Measurements from ENCODE around the gene TMEM117. TPM values are rescaled to one million over a fixed set of nuclear protein-coding genes. Genes with fewer than 3 reads are reported as not detected.
A peak's percentile ranks its signal among the peaks of the same experiment; 100 is the strongest.

TMEM117 gene
- total RNA-seq, 6 experiments from 2014 or later: 5.5 to 8.8 (median 7.0) TPM

DNA sequence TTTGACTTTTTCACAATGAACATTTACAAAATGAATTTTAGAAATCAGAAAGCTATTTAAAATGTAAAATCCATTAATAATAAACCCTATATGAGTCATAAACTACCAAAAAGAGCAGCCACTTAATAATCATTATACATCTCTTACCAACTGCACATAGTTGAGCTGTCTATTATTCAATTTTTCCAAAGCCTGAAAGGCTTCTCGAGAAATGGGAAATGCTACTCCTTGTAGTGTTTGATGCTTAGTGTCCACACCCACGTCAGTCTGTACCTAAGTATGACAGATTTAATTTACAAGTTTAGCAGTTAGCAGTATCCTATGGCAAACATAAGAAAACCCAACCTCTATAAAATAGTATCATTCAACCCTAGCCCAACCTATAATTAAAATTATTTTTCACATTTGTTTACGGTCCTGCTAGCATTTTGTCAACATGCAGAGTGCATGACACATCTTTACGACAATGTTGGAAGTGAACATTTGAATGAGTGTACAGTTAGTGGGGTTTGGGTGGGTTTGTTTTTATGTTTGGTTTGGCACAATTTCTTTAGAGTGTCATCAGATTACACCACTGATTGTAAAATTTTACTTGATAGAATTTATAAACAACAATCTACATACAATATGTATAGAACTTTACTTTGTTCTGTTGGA, 38.2 kb upstream of the TMEM117 start:
- Mint-ChIP-seq H3K36me3 (ENCODE audit: low read depth) (peaks cover 22% of the 10 kb centered on the region), H3K27me3 (ENCODE audit: insufficient read depth) (no peaks in the 10 kb centered on the region), H3K9me3 (no peaks in the 10 kb centered on the region), H3K4me1 (ENCODE audit: low read depth) (no peaks in the 10 kb centered on the region), H3K4me3 (no peak overlapping the region), H3K27ac (no peak overlapping the region)
- no peak for DNase-seq
- no peak for TF ChIP-seq CTCF (IDR thresholded peaks at IDR 0.05)

- no peak for DNase-seq
- no peak for TF ChIP-seq CTCF (IDR thresholded peaks at IDR 0.05)
- peak overlapping the region; percentile 95 for H3K4me3 Mint-ChIP-seq
- H3K27me3 Mint-ChIP-seq (ENCODE audit: insufficient read depth): no peaks in the 10 kb centered on the region
- H3K27ac Mint-ChIP-seq: peak overlapping the region; percentile 99
- H3K4me1 Mint-ChIP-seq (ENCODE audit: low read depth): peaks cover 29% of the 10 kb centered on the region
- peaks cover 4% of the 10 kb centered on the region for H3K36me3 Mint-ChIP-seq (ENCODE audit: low read depth)
- H3K9me3 Mint-ChIP-seq: no peaks in the 10 kb centered on the region
Observed at GRCh38 chr12:43805149-43805859, 30.6 kb upstream of the TMEM117 start.

- no peaks in the 10 kb centered on the region for H3K9me3 Mint-ChIP-seq
- H3K27me3 Mint-ChIP-seq (ENCODE audit: insufficient read depth): no peaks in the 10 kb centered on the region
- DNase-seq: peak; percentile 70
- H3K27ac Mint-ChIP-seq: peak within 1 kb of the TSS; percentile 99
- peak within 1 kb of the TSS; percentile 95 for H3K4me3 Mint-ChIP-seq
- H3K4me1 Mint-ChIP-seq (ENCODE audit: low read depth): peaks cover 29% of the 10 kb centered on the region
- peak; percentile 64 for TF ChIP-seq CTCF (IDR thresholded peaks at IDR 0.05)
- peaks cover 4% of the 10 kb centered on the region for H3K36me3 Mint-ChIP-seq (ENCODE audit: low read depth)
Observed at GRCh38 chr12:43805860-43806736, 29.8 kb upstream of the TMEM117 start, which contains the start of gene TWF1. Gene TWF1, minus strand, starts transcription at chr12:43806317. Its CDS starts 72 bp downstream, at chr12:43806245.

GRCh38 chr12:43806737-43807072, 29.2 kb upstream of the TMEM117 start:
- H3K9me3 Mint-ChIP-seq: no peaks in the 10 kb centered on the region
- H3K27me3 Mint-ChIP-seq (ENCODE audit: insufficient read depth): no peaks in the 10 kb centered on the region
- DNase-seq: no peak
- H3K4me1 Mint-ChIP-seq (ENCODE audit: low read depth): peaks cover 29% of the 10 kb centered on the region
- peaks cover 4% of the 10 kb centered on the region; the same call in 1 of the 2 replicates for H3K36me3 Mint-ChIP-seq (ENCODE audit: low read depth)
- peak overlapping the region; percentile 99 for H3K27ac Mint-ChIP-seq
- TF ChIP-seq CTCF (IDR thresholded peaks at IDR 0.05): no peak
- peak overlapping the region; percentile 95 for H3K4me3 Mint-ChIP-seq

DNA sequence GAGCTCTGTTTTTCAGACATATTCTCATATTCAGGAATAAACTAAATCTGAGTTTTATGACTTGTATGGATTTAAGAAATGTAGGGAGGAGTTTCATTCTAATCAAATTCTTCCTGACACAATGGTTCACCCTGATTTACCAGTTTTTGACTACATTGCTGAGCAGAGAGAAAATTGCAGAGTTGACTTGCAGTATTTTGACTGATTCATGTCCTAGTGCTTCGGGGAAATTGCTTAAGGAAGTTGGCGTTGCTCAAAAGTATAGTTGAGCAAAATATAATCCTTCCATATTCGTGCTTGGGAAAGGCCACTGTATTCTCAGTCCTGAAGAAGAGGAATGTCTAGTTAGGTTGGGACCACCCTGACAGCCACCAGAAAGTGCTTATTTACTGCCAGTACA, 28.5 kb upstream of the TMEM117 start:
- H3K9me3 Mint-ChIP-seq: no peaks in the 10 kb centered on the region
- H3K4me1 Mint-ChIP-seq (ENCODE audit: low read depth): peaks cover 29% of the 10 kb centered on the region
- H3K36me3 Mint-ChIP-seq (ENCODE audit: low read depth): peaks cover 4% of the 10 kb centered on the region; the same call in 1 of the 2 replicates
- DNase-seq: no peak
- no peak for TF ChIP-seq CTCF (IDR thresholded peaks at IDR 0.05)
- no peaks in the 10 kb centered on the region for H3K27me3 Mint-ChIP-seq (ENCODE audit: insufficient read depth)
- peak overlapping the region; percentile 99; the same call in 1 of the 2 replicates for H3K27ac Mint-ChIP-seq
- peak overlapping the region; percentile 95 for H3K4me3 Mint-ChIP-seq

Data from HFFc6 (cell line).